Mesenchymal stem cell (in vitro differentiated cells and primary cell): ENCODE results near the gene FBXL15.

Experiments used
- DNase-seq: peaks from one replicate; pipeline ENCODE4 v3.0.0-alpha.2; 2013
- H2AFZ ChIP-seq: one replicate; pipeline ENCODE4 v1.6.1; 2013; ENCODE audit warnings: low read depth, mild to moderate bottlenecking, control low read depth, inconsistent platforms, low read length, moderate library complexity
- H2AK5ac ChIP-seq: 2 replicates; pipeline ENCODE4 v1.6.1; 2013; ENCODE audit warnings: low read length, moderate library complexity, mild to moderate bottlenecking, inconsistent platforms; ENCODE audit not compliant: severe bottlenecking
- H2BK120ac ChIP-seq: one replicate; pipeline ENCODE4 v1.6.1; 2013; ENCODE audit warnings: low read depth, mild to moderate bottlenecking, inconsistent platforms, low read length, moderate library complexity
- H2BK12ac ChIP-seq, 2 experiments: one replicate each; pipeline ENCODE4 v1.6.1; 2013; ENCODE audit warnings: inconsistent platforms in 2 of 2, low read length in 2 of 2, mild to moderate bottlenecking in 2 of 2, moderate library complexity in 2 of 2, control low read depth in 1 of 2
- H2BK15ac ChIP-seq: one replicate; pipeline ENCODE4 v1.6.1; 2013; ENCODE audit warnings: mild to moderate bottlenecking, low read depth, inconsistent platforms; ENCODE audit not compliant: poor library complexity, severe bottlenecking
- H2BK5ac ChIP-seq: 2 replicates; pipeline ENCODE4 v1.6.1; 2013; ENCODE audit warnings: low read depth, mild to moderate bottlenecking, low read length, control low read depth, inconsistent platforms; ENCODE audit not compliant: poor library complexity, severe bottlenecking
- H3K14ac ChIP-seq, 2 experiments: one replicate each; pipeline ENCODE4 v1.6.1; 2013; ENCODE audit warnings: inconsistent platforms in 2 of 2, low read length in 2 of 2, control low read depth in 1 of 2, mild to moderate bottlenecking in 1 of 2, moderate library complexity in 1 of 2
- H3K18ac ChIP-seq, 2 experiments: one replicate each; pipeline ENCODE4 v1.6.1; 2013; ENCODE audit warnings: inconsistent platforms in 2 of 2, low read length in 2 of 2, control low read depth in 1 of 2, low read depth in 1 of 2, mild to moderate bottlenecking in 1 of 2
- H3K23ac ChIP-seq, 2 experiments: one replicate each; pipeline ENCODE4 v1.6.1; 2013; ENCODE audit warnings: inconsistent platforms in 2 of 2, low read length in 2 of 2, mild to moderate bottlenecking in 2 of 2, moderate library complexity in 2 of 2, control low read depth in 1 of 2
- H3K27ac ChIP-seq: 2 replicates; pipeline ENCODE4 v1.5.1; 2013; ENCODE audit warnings: mild to moderate bottlenecking, moderate library complexity, low read length, control low read depth, inconsistent platforms; ENCODE audit not compliant: poor library complexity, severe bottlenecking
- H3K27me3 ChIP-seq, 2 experiments: 2 replicates each; pipeline versions ENCODE4 v1.6.1 to v1.7.0; 2013; ENCODE audit warnings: low read length in 2 of 2, mild to moderate bottlenecking in 2 of 2, moderate library complexity in 2 of 2, control low read depth in 1 of 2, inconsistent platforms in 1 of 2; ENCODE audit not compliant: control insufficient read depth in 1 of 2, insufficient read depth in 1 of 2
- H3K36me3 ChIP-seq, 2 experiments: 2 replicates each; pipeline versions ENCODE4 v1.6.1 to v1.7.0; 2013; ENCODE audit warnings: low read length in 2 of 2, control low read depth in 1 of 2, inconsistent platforms in 1 of 2, low read depth in 1 of 2, mild to moderate bottlenecking in 1 of 2; ENCODE audit not compliant: insufficient read depth in 2 of 2, control insufficient read depth in 1 of 2
- H3K4ac ChIP-seq, 2 experiments: one replicate each; pipeline ENCODE4 v1.6.1; 2013; ENCODE audit warnings: inconsistent platforms in 2 of 2, low read length in 2 of 2, mild to moderate bottlenecking in 2 of 2, moderate library complexity in 2 of 2, control low read depth in 1 of 2, low read depth in 1 of 2
- H3K4me1 ChIP-seq: 2 replicates; pipeline ENCODE4 v1.6.1; 2013; ENCODE audit warnings: low read depth, low read length, control low read depth; ENCODE audit not compliant: control insufficient read depth, insufficient read depth
- H3K4me2 ChIP-seq: 2 replicates; pipeline ENCODE4 v1.6.1; 2013; ENCODE audit warnings: low read length, mild to moderate bottlenecking, inconsistent platforms; ENCODE audit not compliant: poor library complexity, severe bottlenecking
- H3K4me3 ChIP-seq, 2 experiments: 2 replicates each; pipeline versions ENCODE4 v1.5.1 to v1.7.0; 2013; ENCODE audit warnings: low read length in 2 of 2, mild to moderate bottlenecking in 2 of 2, control low read depth in 1 of 2, low read depth in 1 of 2; ENCODE audit not compliant: insufficient read depth in 1 of 2
- H3K79me1 ChIP-seq: replicated peaks from 2 replicates; pipeline ENCODE4 v1.6.1; 2013; ENCODE audit warnings: mild to moderate bottlenecking, control low read depth, low read length, inconsistent platforms; ENCODE audit not compliant: poor library complexity, severe bottlenecking
- H3K9ac ChIP-seq: 2 replicates; pipeline ENCODE4 v1.7.0; 2013; ENCODE audit warnings: mild to moderate bottlenecking, low read length, moderate library complexity
- H3K9me3 ChIP-seq: 2 replicates; pipeline ENCODE4 v1.7.0; 2013; ENCODE audit warnings: mild to moderate bottlenecking, low read length; ENCODE audit not compliant: control insufficient read depth
- H4K8ac ChIP-seq: one replicate; pipeline ENCODE4 v1.6.1; 2013; ENCODE audit warnings: inconsistent platforms, mild to moderate bottlenecking, low read length, moderate library complexity
- H4K91ac ChIP-seq: one replicate; pipeline ENCODE4 v1.6.1; 2013; ENCODE audit warnings: mild to moderate bottlenecking, low read length, inconsistent platforms
- WGBS: methylation state at CpG from one replicate; pipeline ENCODE4 v1.1.7; 2013; ENCODE audit warnings: mixed read lengths; 5-methylcytosine and 5-hydroxymethylcytosine counted together

The FBXL15 gene

GRCh38 chr10:102434394-102435132 is 13.9 kb downstream of the FBXL15 start:
- WGBS, result 11% methylated on average over 5 of the region's 9 CpGs
- H3K4me3 ChIP-seq, result peak overlapping the region in 1 of 2 experiments; percentile 76
- peak overlapping the region; percentile 52 to 93 for H3K18ac ChIP-seq

GRCh38 chr10:102435133-102435497 is 14.5 kb downstream of the FBXL15 start:
- Histone ChIP-seq H3K79me1 (peaks cover 9% of the 10 kb centered on the region), H3K27me3 (peaks cover 0 to 32% of the 10 kb centered on the region in 2 experiments), H3K14ac (no peak overlapping the region), H3K4me2 (no peak overlapping the region), H3K27ac (no peak overlapping the region), H4K91ac (peak overlapping the region; percentile 94), H4K8ac (peak overlapping the region; percentile 99), H3K4me3 (peak overlapping the region in 1 of 2 experiments; percentile 76), H3K9me3 (no peaks in the 10 kb centered on the region), H2BK120ac (peak overlapping the region; percentile 42), H3K4ac (peak overlapping the region; percentile 55 to 70), H3K18ac (peak overlapping the region; percentile 16 to 52), H2AK5ac (no peak overlapping the region), H3K36me3 (peaks cover 0 to 4% of the 10 kb centered on the region in 2 experiments), H2AFZ (no peak overlapping the region), H3K4me1 (peaks cover 16% of the 10 kb centered on the region), H2BK5ac (no peak overlapping the region), H2BK15ac (no peak overlapping the region), H3K23ac (peak overlapping the region in 1 of 2 experiments; percentile 23), H3K9ac (peak overlapping the region; percentile 72), H2BK12ac (peak overlapping the region; percentile 14 to 59)
- 68% methylated on average over 3 of the region's 5 CpGs for WGBS
- no peak for DNase-seq

More at GRCh38 chr10:102434394-102435132, 13.9 kb downstream of the FBXL15 start:
- Histone ChIP-seq H2AFZ (peak overlapping the region; percentile 73), H2AK5ac (no peak overlapping the region), H3K23ac (peak overlapping the region in 1 of 2 experiments; percentile 23), H3K4me2 (no peak overlapping the region), H3K4ac (peak overlapping the region; percentile 89 to 91), H4K8ac (peak overlapping the region; percentile 99), H2BK15ac (peak overlapping the region; percentile 83), H2BK5ac (no peak overlapping the region), H2BK120ac (no peak overlapping the region), H3K27ac (no peak overlapping the region), H4K91ac (peak overlapping the region; percentile 94), H3K79me1 (peaks cover 10% of the 10 kb centered on the region), H3K9me3 (no peaks in the 10 kb centered on the region), H3K14ac (peak overlapping the region in 1 of 2 experiments; percentile 53), H3K9ac (peak overlapping the region; percentile 72), H3K36me3 (peaks cover under 1 to 4% of the 10 kb centered on the region in 2 experiments), H2BK12ac (peak overlapping the region; percentile 82 to 99), H3K4me1 (peaks cover 16% of the 10 kb centered on the region), H3K27me3 (peaks cover 0 to 32% of the 10 kb centered on the region in 2 experiments)
- peak; percentile 75 for DNase-seq

- Histone ChIP-seq H3K4me2 (no peak overlapping the region), H2AK5ac (no peak overlapping the region), H3K9me3 (no peaks in the 10 kb centered on the region), H3K14ac (no peak overlapping the region), H2BK120ac (peak overlapping the region; percentile 42), H3K79me1 (peaks cover 5% of the 10 kb centered on the region), H4K91ac (no peak overlapping the region), H3K4me3 (peak overlapping the region; percentile 12 to 76), H3K4ac (peak overlapping the region; percentile 55 to 70), H3K18ac (peak overlapping the region; percentile 16 to 52), H2BK12ac (peak overlapping the region in 1 of 2 experiments; percentile 14), H3K23ac (no peak overlapping the region), H3K36me3 (peaks cover 0 to 2% of the 10 kb centered on the region in 2 experiments), H2BK5ac (no peak overlapping the region), H3K27me3 (peaks cover 0 to 32% of the 10 kb centered on the region in 2 experiments), H2AFZ (no peak overlapping the region), H3K4me1 (peaks cover 16% of the 10 kb centered on the region), H3K27ac (no peak overlapping the region), H2BK15ac (no peak overlapping the region), H4K8ac (peak overlapping the region; percentile 99), H3K9ac (peak overlapping the region; percentile 72)
- 35% methylated on average over 6 of the region's 14 CpGs for WGBS
- no peak for DNase-seq
Observed at GRCh38 chr10:102435529-102436233, 15.0 kb downstream of the FBXL15 start.

- H3K4me3 ChIP-seq, result peak overlapping the region in 1 of 2 experiments; percentile 76
- WGBS, result 88% methylated on average over 6 of the region's 6 CpGs
- H2AK5ac ChIP-seq, result no peak overlapping the region
- no peak overlapping the region for H2BK5ac ChIP-seq
- no peak overlapping the region for H3K18ac ChIP-seq
- no peak overlapping the region for H2BK12ac ChIP-seq
- H4K91ac ChIP-seq, result no peak overlapping the region
- H3K4me1 ChIP-seq, result peaks cover 14% of the 10 kb centered on the region
- H2AFZ ChIP-seq, result no peak overlapping the region
- no peaks in the 10 kb centered on the region for H3K36me3 ChIP-seq
- no peak for DNase-seq
- no peak overlapping the region for H3K23ac ChIP-seq
- no peak overlapping the region for H2BK120ac ChIP-seq
- H4K8ac ChIP-seq, result peak overlapping the region; percentile 23
- H3K4me2 ChIP-seq, result no peak overlapping the region
- H3K27ac ChIP-seq, result no peak overlapping the region
- H3K9ac ChIP-seq, result no peak overlapping the region
- H2BK15ac ChIP-seq, result peak overlapping the region; percentile 60
- peaks cover 3% of the 10 kb centered on the region for H3K79me1 ChIP-seq
- no peak overlapping the region for H3K14ac ChIP-seq
- H3K9me3 ChIP-seq, result no peaks in the 10 kb centered on the region
- no peak overlapping the region for H3K4ac ChIP-seq
- peaks cover 0 to 32% of the 10 kb centered on the region in 2 experiments for H3K27me3 ChIP-seq
Observed at GRCh38 chr10:102436312-102436711, 15.7 kb downstream of the FBXL15 start.
